Activated gamma-delta T cell (primary cell): ENCODE data around the gene GALR2.
A peak's percentile ranks its signal among the peaks of the same experiment; 100 is the strongest.
"Not testable (repeated sequence)": the region's sequence is repeated elsewhere in the genome, so short reads cannot be mapped to it uniquely, and the experiment has no call there.

Experiments used
- DNase-seq: peaks from one replicate; lab custom pipeline; 2025; lab: John Stamatoyannopoulos, UW

GALR2 gene

GRCh38 chr17:76049836-76050537, 24.6 kb upstream of the GALR2 start:
- no peak for DNase-seq

- DNase-seq = no peak
Observed at GRCh38 chr17:76050538-76051467, 23.8 kb upstream of the GALR2 start.

- no peak for DNase-seq
Observed at GRCh38 chr17:76051561-76051960, 23.0 kb upstream of the GALR2 start.

- DNase-seq = no peak
Observed at GRCh38 chr17:76053246-76054111, 21.1 kb upstream of the GALR2 start.

GRCh38 chr17:76054112-76054476, 20.5 kb upstream of the GALR2 start:
- DNase-seq = no peak

- DNase-seq = no peak
Observed at GRCh38 chr17:76056882-76057281, 17.7 kb upstream of the GALR2 start.

- not testable (repeated sequence) for DNase-seq
Observed at GRCh38 chr17:76058264-76058663, 16.3 kb upstream of the GALR2 start.

GRCh38 chr17:76063875-76064546, 10.6 kb upstream of the GALR2 start:
- DNase-seq = no peak

GRCh38 chr17:76065775-76066174, 8.8 kb upstream of the GALR2 start:
- DNase-seq = no peak

- DNase-seq = no peak
Observed at GRCh38 chr17:76071531-76072147, 2.9 kb upstream of the GALR2 start.

- DNase-seq = peak; percentile 70
Observed at GRCh38 chr17:76072148-76072858, 2.3 kb upstream of the GALR2 start, which contains the start of gene SRP68. TSS of gene SRP68 (minus strand) at chr17:76072517. CDS start at chr17:76072491, 26 bp downstream.

GRCh38 chr17:76075364-76076145, 974 bp downstream of the GALR2 start:
- no peak for DNase-seq

GRCh38 chr17:76076146-76076764, 1.7 kb downstream of the GALR2 start:
- no peak for DNase-seq

- no peak for DNase-seq
Observed at GRCh38 chr17:76076765-76077583, 2.4 kb downstream of the GALR2 start.

GRCh38 chr17:76077584-76078110, 3.1 kb downstream of the GALR2 start:
- DNase-seq = no peak

GRCh38 chr17:76078370-76078769, 3.8 kb downstream of the GALR2 start:
- not testable (repeated sequence) for DNase-seq

- DNase-seq = no peak
Observed at GRCh38 chr17:76078860-76079534, 4.4 kb downstream of the GALR2 start, which contains the start of gene ZACN. TSS of gene ZACN (plus strand) at chr17:76079182. CDS start at chr17:76079265, 83 bp downstream.
